Spleen (tissue), 13 donors: ENCODE data around the gene CROCC2. TPM values are rescaled to one million over a fixed set of nuclear protein-coding genes. Genes with fewer than 3 reads are reported as not detected.

Source experiments
- DNase-seq: peaks from one replicate; pipeline ENCODE4 v3.0.0-alpha.2; 2020
- H3K27ac ChIP-seq, 8 donors: fragments of 200-600 bp; sonication (generic) in 7 of 8; 1 replicate in 4 of 8; 2 replicates in 4 of 8; pipeline versions ENCODE4 v1.5.0 to v1.8.0; 2016 to 2021; ENCODE audit warnings: inconsistent platforms in 4 of 8, mild to moderate bottlenecking in 4 of 8, moderate library complexity in 1 of 8
- H3K27me3 ChIP-seq, 7 donors: fragments of 200-600 bp; sonication (generic) in 6 of 7; replicated peaks in 1 of 7; 1 replicate in 4 of 7; 2 replicates in 3 of 7; pipeline versions ENCODE4 v1.5.0 to v1.8.0; 2016 to 2021; ENCODE audit warnings: inconsistent platforms in 3 of 7, mild to moderate bottlenecking in 1 of 7
- H3K36me3 ChIP-seq, 6 donors: fragments of 200-600 bp; sonication (generic) in 5 of 6; 1 replicate in 4 of 6; 2 replicates in 2 of 6; pipeline versions ENCODE4 v1.5.0 to v1.8.0; 2016 to 2021; ENCODE audit warnings: inconsistent platforms in 2 of 6
- H3K4me1 ChIP-seq, 6 donors: fragments of 200-600 bp; sonication (generic) in 5 of 6; 1 replicate in 3 of 6; 2 replicates in 3 of 6; pipeline versions ENCODE4 v1.5.0 to v1.8.0; 2016 to 2021; ENCODE audit warnings: inconsistent platforms in 3 of 6
- H3K4me3 ChIP-seq, 8 donors: fragments of 200-600 bp; sonication (generic) in 7 of 8; 1 replicate in 4 of 8; 2 replicates in 4 of 8; pipeline versions ENCODE4 v1.5.0 to v1.8.0; 2016 to 2021; ENCODE audit warnings: inconsistent platforms in 4 of 8, mild to moderate bottlenecking in 4 of 8, moderate library complexity in 2 of 8
- H3K9me3 ChIP-seq, 8 donors: fragments of 200-600 bp; sonication (generic) in 7 of 8; 1 replicate in 4 of 8; 2 replicates in 4 of 8; pipeline versions ENCODE4 v1.5.0 to v1.8.0; 2016 to 2021; ENCODE audit warnings: inconsistent platforms in 4 of 8
- POLR2A ChIP-seq, 3 donors: fragments of 450-650 bp; IDR thresholded peaks; one replicate each; pipeline ENCODE4 v1.5.1; 2017; ENCODE audit warnings: antibody characterized with exemption in 3 of 3, mild to moderate bottlenecking in 1 of 3
- POLR2AphosphoS5 ChIP-seq, 3 donors: sonication (generic); formaldehyde crosslinking; IDR thresholded peaks; one replicate each; pipeline ENCODE4 v1.5.1; 2017; ENCODE audit warnings: antibody characterized with exemption in 3 of 3
- WGBS, 5 donors: extraction: QIAGEN DNeasy Blood & Tissue Kit in 3 of 5; methylation state at CpG; one replicate each; pipeline versions ENCODE4 v1.1.5 to v1.1.7; 2013 to 2018; 5-methylcytosine and 5-hydroxymethylcytosine counted together
- intact Hi-C: fragments of 100-400 bp; cut with DNase I; formaldehyde crosslinking; loops from one replicate; pipeline ENCODE4 v1.15.0; 2023; ENCODE audit warnings: low total_unique reads
- long read RNA-seq, 2 donors: transcript quantifications; one replicate each; lab custom pipeline, GENCODE V29; 2026
- polyA plus RNA-seq, 3 donors: library from polyadenylated mRNA; stranded (reverse); fragments of 200-250 nt; gene quantifications; one replicate each; pipeline ENCODE4 v1.2.1, GENCODE V29; 2013
- total RNA-seq, 7 donors: library from RNA; depleted of rRNA in 3 of 7; stranded (reverse); fragments of >200 nt in 3 of 7; fragmentation: NEBNext Ultra II Directional in 4 of 7; extraction: Animal tissue kit (Norgen Biotek cat#: 25700) in 4 of 7; gene quantifications; one replicate each; pipeline versions ENCODE4 v1.1.0 to v1.2.1, GENCODE V29; 2016 to 2021
- TF ChIP-seq, protein P1 (sequence below), 11 experiments: fragments of 200-600 bp in 7 of 11; fragments of 450-650 bp in 4 of 11; sonication (generic) in 4 of 11; IDR thresholded peaks in 8 of 11; conservative IDR thresholded peaks in 3 of 11; 1 replicate in 7 of 11; 2 replicates in 4 of 11; pipeline versions ENCODE4 v1.4.0 to v1.8.0; 2016 to 2021; ENCODE audit warnings: antibody characterized with exemption in 11 of 11, inconsistent platforms in 4 of 11, mild to moderate bottlenecking in 1 of 11
- donor health status: healthy with polysubstance abuse.
- donor health status: DM: no; HTN: no; CAD: no; lungs with moderate emphysema.
- donor health status: DM: no; HTN: no; CAD: no.
- donor health status: Bipolar disorder and iron deficiency.
- donor health status: healthy.
- donor health status: DM: no; HTN: no; CAD: no.
- donor health status: DM: yes; HTN: yes; CAD: no.

Gene CROCC2
- total RNA-seq = 1 to 10 TPM in 4 of 7 donors, under 1 TPM in 3; 0.29 to 3.6 (median 1.1) TPM
- polyA plus RNA-seq = under 1 TPM; 0.04 to 0.74 (median 0.17) TPM
- long read RNA-seq, donor 1 = 0 reads
- long read RNA-seq, donor 2 = 0 reads

DNA sequence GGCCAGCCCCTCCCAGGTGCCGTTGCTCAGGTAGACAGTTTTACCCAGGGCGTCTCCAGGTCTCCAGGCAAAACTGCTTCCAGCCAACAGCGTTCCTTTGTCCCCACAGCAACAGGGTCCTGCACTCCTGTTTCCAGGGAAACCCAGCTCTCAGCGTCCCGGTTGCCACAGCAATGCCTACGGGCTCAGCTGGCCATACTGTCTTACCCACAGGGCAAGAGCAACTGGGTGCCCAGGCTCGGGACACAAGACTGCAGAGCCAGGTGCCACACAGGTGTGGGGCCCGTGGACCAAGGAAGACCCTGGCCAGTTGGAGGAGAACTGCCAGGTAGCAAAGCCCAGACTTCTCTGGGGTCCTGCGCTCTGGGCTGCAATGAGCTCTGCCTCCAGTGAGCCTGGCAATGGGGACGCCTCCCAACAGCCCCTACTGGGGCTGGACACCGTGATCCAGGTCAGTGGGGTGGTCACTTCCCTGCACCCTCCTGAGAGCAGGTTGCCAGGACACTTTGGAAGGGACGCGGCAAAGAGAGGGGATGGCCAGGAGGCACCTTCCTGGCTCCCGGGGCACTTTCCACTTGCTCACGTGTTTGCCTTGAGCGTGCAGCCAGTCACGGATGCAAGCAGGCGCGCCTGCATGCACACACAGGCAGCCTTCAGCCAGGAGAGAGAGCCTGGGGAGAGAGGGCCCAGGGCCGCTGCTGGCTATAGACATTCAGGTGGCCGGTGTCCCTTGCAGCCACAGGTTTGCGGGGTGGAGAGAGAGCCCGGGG, at the start of gene CROCC2:
Gene CROCC2, plus strand, starts transcription at position 196 of the 770 bp plus-strand sequence. Its CDS starts 178 bp downstream, at position 374.
- H3K36me3 ChIP-seq = no peaks in the 10 kb centered on the region
- WGBS, 5 donors = 65 to 91% (median 82%) methylated on average over 8 to 23 of the region's 23 CpGs
- H3K4me1 ChIP-seq = peaks cover 0 to 21% (median 6%) of the 10 kb centered on the region in 6 donors
- H3K27me3 ChIP-seq = peaks cover 0 to 30% (median 0%) of the 10 kb centered on the region in 7 donors
- no peak for DNase-seq
- no peak within 1 kb of the TSS for H3K4me3 ChIP-seq
- TF ChIP-seq, protein P1, sequence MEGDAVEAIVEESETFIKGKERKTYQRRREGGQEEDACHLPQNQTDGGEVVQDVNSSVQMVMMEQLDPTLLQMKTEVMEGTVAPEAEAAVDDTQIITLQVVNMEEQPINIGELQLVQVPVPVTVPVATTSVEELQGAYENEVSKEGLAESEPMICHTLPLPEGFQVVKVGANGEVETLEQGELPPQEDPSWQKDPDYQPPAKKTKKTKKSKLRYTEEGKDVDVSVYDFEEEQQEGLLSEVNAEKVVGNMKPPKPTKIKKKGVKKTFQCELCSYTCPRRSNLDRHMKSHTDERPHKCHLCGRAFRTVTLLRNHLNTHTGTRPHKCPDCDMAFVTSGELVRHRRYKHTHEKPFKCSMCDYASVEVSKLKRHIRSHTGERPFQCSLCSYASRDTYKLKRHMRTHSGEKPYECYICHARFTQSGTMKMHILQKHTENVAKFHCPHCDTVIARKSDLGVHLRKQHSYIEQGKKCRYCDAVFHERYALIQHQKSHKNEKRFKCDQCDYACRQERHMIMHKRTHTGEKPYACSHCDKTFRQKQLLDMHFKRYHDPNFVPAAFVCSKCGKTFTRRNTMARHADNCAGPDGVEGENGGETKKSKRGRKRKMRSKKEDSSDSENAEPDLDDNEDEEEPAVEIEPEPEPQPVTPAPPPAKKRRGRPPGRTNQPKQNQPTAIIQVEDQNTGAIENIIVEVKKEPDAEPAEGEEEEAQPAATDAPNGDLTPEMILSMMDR (IDR thresholded peaks at IDR 0.05 in 8 of 11, conservative IDR thresholded peaks at IDR 0.05 in 3 of 11) = no peak
- TF ChIP-seq POLR2A (IDR thresholded peaks at IDR 0.05) (no peak), POLR2AphosphoS5 (IDR thresholded peaks at IDR 0.05) (no peak)
- H3K9me3 ChIP-seq = no peaks in the 10 kb centered on the region
- H3K27ac ChIP-seq = no peak within 1 kb of the TSS
- intact Hi-C loops = no loop called here

DNA sequence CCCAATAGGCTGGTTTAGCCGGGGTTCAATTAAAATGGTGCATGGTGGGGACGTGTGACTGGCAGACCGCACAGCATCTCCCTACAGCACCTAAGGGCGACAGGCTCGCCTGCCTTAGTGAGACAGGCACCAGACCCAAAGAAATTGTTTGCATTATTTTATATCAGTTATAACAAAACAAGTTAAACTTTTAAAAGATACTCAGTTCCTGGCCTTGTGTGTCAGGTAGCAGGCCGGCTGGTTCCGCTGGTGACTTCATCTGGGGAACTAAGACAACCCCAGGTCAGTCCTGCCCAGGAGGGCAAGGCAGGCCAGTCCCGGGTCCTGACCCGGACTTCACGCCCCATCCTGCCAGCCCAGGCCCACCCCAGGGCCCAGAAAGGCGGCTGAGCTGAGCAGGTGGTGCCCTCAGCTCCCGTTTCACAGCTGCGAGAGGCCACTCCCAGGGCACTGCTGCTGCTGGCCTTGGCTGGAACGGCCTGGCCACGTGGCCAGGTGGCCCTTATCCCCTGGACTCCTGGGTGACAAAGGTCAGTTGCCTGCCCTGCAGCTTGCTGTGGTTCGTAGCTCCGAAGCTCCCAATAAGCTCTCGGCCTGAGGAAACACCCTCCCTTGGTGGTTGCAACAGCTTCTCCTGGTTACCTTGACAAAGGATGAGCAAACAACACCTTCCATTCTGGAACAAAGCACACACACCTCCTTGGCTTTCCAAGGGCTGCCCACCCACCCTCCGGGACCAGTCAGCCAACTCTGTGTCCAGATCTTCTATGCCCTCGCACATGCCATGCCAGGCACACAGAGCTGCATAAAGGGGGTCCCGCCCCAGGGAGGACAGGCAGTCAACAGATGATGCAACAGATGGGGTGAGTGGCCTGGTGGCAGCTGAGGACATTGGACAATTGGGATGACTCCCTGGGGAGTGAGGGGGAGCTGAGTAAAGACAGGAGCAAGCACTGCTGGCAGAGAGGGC, 48.8 kb upstream of the CROCC2 start:
- intact Hi-C loops = loop anchor here (10.0 kb wide), 1 partner anchor 207 kb away; no protein-coding TSS in a partner anchor
- WGBS, 5 donors = 80 to 95% (median 88%) methylated on average over 10 to 21 of the region's 21 CpGs

DNA sequence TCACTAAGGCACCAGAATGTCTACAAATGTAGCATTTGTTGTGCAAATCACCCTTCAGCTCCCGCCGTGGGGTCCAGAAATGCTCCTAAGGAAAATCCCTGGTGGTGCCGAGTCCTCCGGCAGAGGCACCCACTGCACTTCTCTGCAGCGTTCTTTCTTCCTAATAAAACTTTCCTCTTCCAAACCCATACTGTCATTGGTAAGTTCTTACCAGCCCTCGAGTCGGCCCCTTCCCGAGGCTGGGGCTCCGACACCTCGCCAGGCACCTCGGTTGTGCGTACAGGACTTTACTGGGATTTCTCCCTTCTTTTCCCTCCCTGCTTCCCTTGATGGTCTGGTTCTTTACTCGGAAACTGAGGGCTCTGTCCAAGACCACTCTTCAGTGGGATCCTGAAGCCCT, 47.8 kb upstream of the CROCC2 start:
- Histone ChIP-seq H3K9me3 (peaks cover 0 to 22% (median 19%) of the 10 kb centered on the region in 8 donors), H3K27ac (no peak overlapping the region), H3K4me1 (no peaks in the 10 kb centered on the region), H3K4me3 (no peak overlapping the region), H3K36me3 (no peaks in the 10 kb centered on the region), H3K27me3 (peaks cover 0 to 4% (median 0%) of the 10 kb centered on the region in 7 donors)
- WGBS, 5 donors = 84 to 94% (median 93%) methylated on average over 13 of the region's 13 CpGs
- intact Hi-C loops = loop anchor here (10.0 kb wide), 1 partner anchor 206 kb away; no protein-coding TSS in a partner anchor
- no peak for DNase-seq
- TF ChIP-seq, protein P1 (IDR thresholded peaks at IDR 0.05 in 8 of 11, conservative IDR thresholded peaks at IDR 0.05 in 3 of 11) = no peak
- TF ChIP-seq POLR2A (IDR thresholded peaks at IDR 0.05) (no peak), POLR2AphosphoS5 (IDR thresholded peaks at IDR 0.05) (no peak)

More for the DNA sequence above, 48.8 kb upstream of the CROCC2 start:
- DNase-seq = no peak
- Histone ChIP-seq H3K4me3 (no peak overlapping the region), H3K36me3 (no peaks in the 10 kb centered on the region), H3K4me1 (no peaks in the 10 kb centered on the region), H3K27ac (no peak overlapping the region), H3K9me3 (peaks cover 0 to 24% (median 19%) of the 10 kb centered on the region in 8 donors), H3K27me3 (peaks cover 0 to 4% (median 0%) of the 10 kb centered on the region in 7 donors)
- TF ChIP-seq POLR2AphosphoS5 (IDR thresholded peaks at IDR 0.05) = peak in 1 of 3 donors; percentile 13
- TF ChIP-seq, protein P1 (IDR thresholded peaks at IDR 0.05 in 8 of 11, conservative IDR thresholded peaks at IDR 0.05 in 3 of 11) = no peak
- TF ChIP-seq POLR2A (IDR thresholded peaks at IDR 0.05) = no peak
